Heart left ventricle (tissue), 16 donors: ENCODE data around the gene SERPINB5. TPM values are rescaled to one million over a fixed set of nuclear protein-coding genes. Genes with fewer than 3 reads are reported as not detected.
A peak's percentile ranks its signal among the peaks of the same experiment; 100 is the strongest.

Experiments
- ATAC-seq, 4 donors: fragments of 200-7000 bp; cut with Tn5 transposase; one replicate each; pipeline ENCODE4 v1.9.1; 2020 to 2022; ENCODE audit warnings: moderate library complexity in 4 of 4, mild to moderate bottlenecking in 3 of 4, moderate number of reproducible peaks in 1 of 4
- DNase-seq, 5 donors: peaks; one replicate each; pipeline ENCODE4 v3.0.0-alpha.2; 2020
- H3K27ac ChIP-seq, 12 donors: fragments of 200-600 bp; sonication (generic) in 4 of 12; one replicate each; pipeline versions ENCODE4 v1.5.0 to v1.8.0; 2016 to 2022; ENCODE audit warnings: mild to moderate bottlenecking in 2 of 12
- H3K27me3 ChIP-seq, 9 donors: fragments of 200-600 bp; sonication (generic) in 2 of 9; one replicate each; pipeline versions ENCODE4 v1.5.1 to v1.8.0; 2016 to 2022; ENCODE audit warnings: mild to moderate bottlenecking in 3 of 9
- H3K36me3 ChIP-seq, 9 donors: fragments of 200-600 bp; sonication (generic) in 2 of 9; one replicate each; pipeline versions ENCODE4 v1.5.0 to v1.8.0; 2018 to 2022; ENCODE audit warnings: mild to moderate bottlenecking in 2 of 9
- H3K4me1 ChIP-seq, 12 donors: fragments of 200-600 bp; sonication (generic) in 4 of 12; one replicate each; pipeline versions ENCODE4 v1.5.0 to v1.8.0; 2016 to 2022; ENCODE audit warnings: mild to moderate bottlenecking in 3 of 12
- H3K4me3 ChIP-seq, 12 donors: fragments of 200-600 bp; sonication (generic) in 4 of 12; one replicate each; pipeline versions ENCODE4 v1.5.0 to v1.8.0; 2017 to 2022; ENCODE audit warnings: mild to moderate bottlenecking in 9 of 12, moderate library complexity in 4 of 12
- H3K9me3 ChIP-seq, 12 donors: fragments of 200-600 bp; sonication (generic) in 4 of 12; one replicate each; pipeline versions ENCODE4 v1.5.0 to v1.8.0; 2016 to 2022; ENCODE audit warnings: mild to moderate bottlenecking in 1 of 12
- CTCF ChIP-seq, 12 donors: fragments of 200-600 bp; sonication (generic) in 4 of 12; IDR thresholded peaks; one replicate each; pipeline versions ENCODE4 v1.5.0 to v1.8.0; 2018 to 2022; ENCODE audit warnings: antibody characterized with exemption in 12 of 12, mild to moderate bottlenecking in 5 of 12
- POLR2A ChIP-seq, 2 donors: fragments of 450-650 bp; IDR thresholded peaks; one replicate each; pipeline ENCODE4 v1.6.1; 2017; ENCODE audit warnings: antibody characterized with exemption in 2 of 2, mild to moderate bottlenecking in 2 of 2, moderate library complexity in 2 of 2
- WGBS, 4 donors: extraction: QIAGEN DNeasy Blood & Tissue Kit in 2 of 4; methylation state at CpG; one replicate each; pipeline versions ENCODE4 v1.1.5 to v1.1.7; 2013 to 2018; 5-methylcytosine and 5-hydroxymethylcytosine counted together
- intact Hi-C, 10 donors: fragments of 100-400 bp; cut with DNase I; formaldehyde crosslinking; loops; one replicate each; pipeline versions ENCODE4 v1.11.1 to v1.14.2; 2022
- polyA plus RNA-seq, 2 donors: library from polyadenylated mRNA; stranded (reverse); fragments of 200-250 nt; gene quantifications; one replicate each; pipeline ENCODE4 v1.2.3, GENCODE V29; 2013
- total RNA-seq, 9 donors: library from RNA; depleted of rRNA in 2 of 9; stranded (reverse); fragments of >200 nt in 2 of 9; fragmentation: NEBNext Ultra II Directional in 3 of 9; extraction: Animal tissue kit (Norgen Biotek cat#: 25700) in 3 of 9; gene quantifications; one replicate each; pipeline versions ENCODE4 v1.1.0 to v1.2.4, GENCODE V29; 2016 to 2023
- donor health status: ischemic (EF 13 %, LVEDD 7.1; RV severe dilation, severe dysfunction).
- donor health status: healthy with polysubstance abuse.
- donor health status: DM: no; HTN: yes; CAD: no.
- donor health status: DM: no; HTN: no; CAD: no.
- donor health status: ischemic (EF 25% LVEDD 6.9; RV normal size, moderate dysfunction).
- donor health status: ischemic (EF 25% LVEDD 5.7; RV mildly dilated, moderate dysfunction).
- donor health status: healthy.
- donor health status: DM: yes; HTN: yes; CAD: no.
- donor health status: ischemic (EF 35%, LVEDD 5.7; RV mildly dilated, moderate dysfunction).
- donor health status: nonischemic (EF 11% LVEDD 7.7; RV severe dilation, severe dysfunction).
- donor health status: DM: yes; HTN: yes; CAD: no.
- donor health status: PGD.
- donor health status: ischemic (EF 29% LVEDD 5.4; RV normal size, mild dysfunction).
- donor health status: nonischemic (EF 23%, LVEDD 6.1; RV moderate dilation, normal function).

SERPINB5 gene
- total and polyA plus RNA-seq, 11 donors = not detected

DNA sequence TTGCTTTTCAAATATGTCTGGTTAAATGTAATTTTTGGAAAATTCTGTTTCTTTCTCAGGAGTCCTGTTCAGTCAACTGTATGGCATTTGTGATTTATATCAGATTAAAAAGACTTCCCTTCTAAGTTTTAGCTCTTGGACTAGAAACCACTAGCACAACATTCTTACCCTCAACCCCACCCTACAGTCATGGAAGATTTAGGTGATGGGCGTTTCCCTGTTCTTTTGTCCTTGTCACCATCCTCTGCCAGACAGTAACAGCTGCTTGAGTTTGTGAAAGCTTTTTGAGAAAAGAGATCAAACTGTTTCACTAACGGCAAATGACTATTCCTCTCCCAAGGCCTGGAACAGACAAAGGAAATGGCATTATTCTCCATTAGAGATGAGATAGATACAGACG, 31.8 kb downstream of the SERPINB5 start:
- intact Hi-C loops = no loop called here
- 41 to 52% (median 48%) methylated on average over 3 of the region's 3 CpGs for WGBS, 4 donors
- TF ChIP-seq CTCF (IDR thresholded peaks at IDR 0.05) = no peak
- no peak for TF ChIP-seq POLR2A (IDR thresholded peaks at IDR 0.05)
- DNase-seq (no peak), ATAC-seq (no peak)
- Histone ChIP-seq H3K4me3 (no peak overlapping the region), H3K27ac (no peak overlapping the region), H3K9me3 (no peaks in the 10 kb centered on the region), H3K27me3 (peaks cover 0 to 16% (median 0%) of the 10 kb centered on the region in 9 donors), H3K36me3 (no peaks in the 10 kb centered on the region), H3K4me1 (no peaks in the 10 kb centered on the region)

- intact Hi-C loops = loop anchor here in 4 of 10 donors (10.0 kb wide), 3 partner anchors 334 to 484 kb away; partner anchors contain the start of gene SERPINB8 (in 1 of the 4)
- 20 to 30% (median 22%) methylated on average over 7 of the region's 7 CpGs for WGBS, 4 donors
- Histone ChIP-seq H3K36me3 (no peaks in the 10 kb centered on the region), H3K27me3 (peaks cover 0 to 8% (median 0%) of the 10 kb centered on the region in 9 donors), H3K4me1 (no peaks in the 10 kb centered on the region), H3K4me3 (no peak overlapping the region), H3K27ac (no peak overlapping the region), H3K9me3 (no peaks in the 10 kb centered on the region)
- ATAC-seq = peak in 2 of 4 donors; percentile 42 to 46
- TF ChIP-seq CTCF (IDR thresholded peaks at IDR 0.05) = peak in 10 of 12 donors; percentile 25 to 56 (median 44)
- no peak for TF ChIP-seq POLR2A (IDR thresholded peaks at IDR 0.05)
- no peak for DNase-seq
Observed at GRCh38 chr18:63511285-63511684, 34.5 kb downstream of the SERPINB5 start.

- Histone ChIP-seq H3K4me3 (no peak overlapping the region), H3K4me1 (no peaks in the 10 kb centered on the region), H3K36me3 (no peaks in the 10 kb centered on the region), H3K27me3 (peaks cover 0 to 12% (median 0%) of the 10 kb centered on the region in 9 donors), H3K27ac (no peak overlapping the region), H3K9me3 (no peaks in the 10 kb centered on the region)
- ATAC-seq (no peak), DNase-seq (no peak)
- intact Hi-C loops = loop anchor here in 4 of 10 donors (10.0 kb wide), 3 partner anchors 330 to 480 kb away; partner anchors contain the start of gene SERPINB8 (in 1 of the 4)
- TF ChIP-seq CTCF (IDR thresholded peaks at IDR 0.05) = no peak
- no peak for TF ChIP-seq POLR2A (IDR thresholded peaks at IDR 0.05)
- WGBS, 4 donors = 54 to 65% (median 61%) methylated on average over 6 of the region's 6 CpGs
Observed at GRCh38 chr18:63514326-63514725, 37.6 kb downstream of the SERPINB5 start.

DNA sequence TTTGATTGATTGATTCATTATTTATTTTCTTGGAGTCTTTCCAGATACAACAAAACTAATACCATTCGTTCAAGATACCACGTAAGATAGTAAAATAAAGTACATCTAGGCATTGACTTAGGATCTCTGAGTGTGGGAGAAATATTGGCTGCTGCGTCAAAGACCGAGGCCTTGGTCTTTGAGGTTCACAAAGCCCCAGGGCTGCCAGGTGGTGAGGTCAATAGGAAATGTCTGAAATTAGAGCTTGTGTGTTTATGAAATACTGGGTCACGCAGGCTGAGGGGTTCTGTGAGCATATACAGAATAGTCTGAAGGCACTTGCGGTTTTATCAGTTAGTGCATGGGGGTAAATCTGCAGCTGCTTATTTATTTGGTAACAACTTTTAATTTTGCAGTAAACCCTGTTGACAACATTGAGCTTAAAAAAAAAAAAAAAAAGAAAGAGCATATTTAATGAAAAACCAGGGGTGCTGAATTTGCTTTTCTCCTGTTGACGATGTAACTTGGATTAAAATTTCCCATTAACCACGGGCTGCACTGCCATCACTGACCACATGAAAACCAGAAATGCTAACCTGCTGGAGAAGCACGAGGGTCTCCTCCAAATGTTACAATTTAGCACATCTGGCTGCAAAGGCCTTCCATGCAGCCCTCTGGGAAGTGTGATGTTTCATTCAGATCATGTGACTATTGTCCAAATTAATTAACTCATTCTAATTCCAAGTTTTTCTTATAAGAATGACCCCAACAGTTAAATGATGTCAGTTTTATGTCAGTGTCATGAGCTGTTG, 38.3 kb downstream of the SERPINB5 start:
- no peak for DNase-seq
- ATAC-seq = no peak
- intact Hi-C loops = loop anchor here (5.0 to 10.0 kb wide), 9 partner anchors 62 to 480 kb away; partner anchors contain the start of gene SERPINB8 (in 1 of the 10)
- no peak overlapping the region for H3K4me3 ChIP-seq
- no peaks in the 10 kb centered on the region for H3K4me1 ChIP-seq
- peaks cover 0 to 12% (median 0%) of the 10 kb centered on the region in 9 donors for H3K27me3 ChIP-seq
- WGBS, 4 donors = 62 to 74% (median 70%) methylated on average over 9 of the region's 9 CpGs
- no peak for TF ChIP-seq POLR2A (IDR thresholded peaks at IDR 0.05)
- no peak for TF ChIP-seq CTCF (IDR thresholded peaks at IDR 0.05)
- H3K27ac ChIP-seq = no peak overlapping the region
- H3K9me3 ChIP-seq = no peaks in the 10 kb centered on the region
- no peaks in the 10 kb centered on the region for H3K36me3 ChIP-seq
